ENCODE data around the gene ZPLD1. TPM values are rescaled to one million over a fixed set of nuclear protein-coding genes. Genes with fewer than 3 reads are reported as not detected.

Gene ZPLD1
- total RNA-seq, 1 donor from 2014 or later: 3.6 TPM

GRCh38 chr3:102466001-102466400, 31.2 kb downstream of the ZPLD1 start:
- DNase-seq (ENCODE audit: low spot score): no peak

- no peak for DNase-seq (ENCODE audit: low spot score)
Observed at GRCh38 chr3:102470066-102470465, 35.3 kb downstream of the ZPLD1 start.

DNA sequence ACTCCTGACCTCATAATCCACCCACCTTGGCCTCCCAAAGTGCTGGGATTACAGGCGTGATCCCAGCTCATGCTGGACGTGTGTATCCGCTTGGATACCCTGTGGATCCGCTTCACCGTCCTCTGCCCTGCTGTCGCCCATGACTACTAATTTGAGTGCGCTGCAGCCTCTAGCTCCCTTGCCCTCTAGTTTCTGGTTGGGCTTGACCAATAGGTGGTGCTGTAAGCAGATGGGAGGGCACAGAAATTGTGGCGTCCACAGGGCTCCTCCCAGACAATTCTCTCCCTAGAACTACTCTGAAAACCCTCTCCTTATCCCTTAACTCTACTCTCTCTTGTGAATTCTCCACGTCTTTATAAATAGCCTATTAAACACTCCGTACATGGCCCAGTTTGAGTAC, 36.2 kb downstream of the ZPLD1 start:
- DNase-seq (ENCODE audit: low spot score): no peak

- peak; percentile 15 for DNase-seq (ENCODE audit: low spot score)
Observed at GRCh38 chr3:102471491-102471890, 36.7 kb downstream of the ZPLD1 start.

DNA sequence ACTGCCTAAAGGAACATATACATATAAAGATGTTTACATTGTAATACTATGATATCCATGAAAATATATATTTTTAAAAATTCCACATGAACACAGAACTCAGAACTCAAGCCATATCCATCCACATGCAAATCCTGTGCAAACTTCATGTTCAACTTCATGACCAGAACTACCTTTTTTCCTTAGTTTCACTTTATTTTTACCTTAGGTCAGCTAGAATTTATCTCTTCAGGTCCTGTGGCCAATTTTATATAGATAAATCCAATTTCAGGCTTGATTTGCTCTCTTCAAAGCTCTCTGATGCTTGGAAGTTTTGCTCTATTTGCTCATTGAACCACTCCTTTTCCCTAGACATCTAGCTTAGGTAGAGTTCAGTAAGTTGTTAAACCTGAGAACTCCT, 38.8 kb downstream of the ZPLD1 start:
- no peak for DNase-seq (ENCODE audit: low spot score)

DNA sequence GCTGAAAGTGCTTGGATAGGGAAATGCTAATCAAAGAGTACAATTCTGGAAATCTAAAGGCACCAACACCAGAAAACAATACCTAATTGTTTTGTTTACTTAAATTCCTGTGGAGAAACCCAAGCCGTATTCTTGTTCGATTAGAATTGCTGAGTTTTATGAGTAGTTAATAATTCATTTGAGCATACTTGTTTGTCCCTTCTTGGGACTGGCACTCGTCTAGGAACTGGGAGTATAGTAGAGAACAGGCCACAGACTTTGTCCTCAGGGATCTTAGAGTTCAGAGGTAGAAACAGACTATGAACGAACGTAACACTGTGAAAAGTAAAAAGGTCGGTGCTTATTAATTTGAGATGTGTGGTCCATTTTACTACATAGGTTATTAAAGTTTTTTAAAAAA, 39.4 kb downstream of the ZPLD1 start:
- no peak for DNase-seq (ENCODE audit: low spot score)

DNA sequence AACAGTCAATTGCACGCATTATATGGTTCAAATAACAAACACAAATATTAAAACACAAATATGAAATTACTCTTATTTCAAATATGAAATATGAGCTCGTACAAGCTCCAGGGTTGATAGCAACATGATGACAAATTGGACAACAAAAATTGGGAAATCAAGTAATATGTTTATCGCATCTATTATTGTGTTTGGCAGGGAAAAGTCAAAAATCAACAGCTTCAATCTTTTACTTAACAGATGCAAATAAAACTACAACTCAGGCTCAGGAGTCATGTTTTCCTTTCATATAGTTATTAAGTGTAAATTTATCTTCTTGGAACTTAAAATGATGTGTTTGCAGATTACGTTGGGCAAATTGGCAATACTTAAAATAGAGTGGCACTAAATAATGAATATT, 41.4 kb downstream of the ZPLD1 start:
- DNase-seq (ENCODE audit: low spot score): no peak

- DNase-seq (ENCODE audit: low spot score): no peak
Observed at GRCh38 chr3:102478160-102478559, 43.3 kb downstream of the ZPLD1 start.

DNA sequence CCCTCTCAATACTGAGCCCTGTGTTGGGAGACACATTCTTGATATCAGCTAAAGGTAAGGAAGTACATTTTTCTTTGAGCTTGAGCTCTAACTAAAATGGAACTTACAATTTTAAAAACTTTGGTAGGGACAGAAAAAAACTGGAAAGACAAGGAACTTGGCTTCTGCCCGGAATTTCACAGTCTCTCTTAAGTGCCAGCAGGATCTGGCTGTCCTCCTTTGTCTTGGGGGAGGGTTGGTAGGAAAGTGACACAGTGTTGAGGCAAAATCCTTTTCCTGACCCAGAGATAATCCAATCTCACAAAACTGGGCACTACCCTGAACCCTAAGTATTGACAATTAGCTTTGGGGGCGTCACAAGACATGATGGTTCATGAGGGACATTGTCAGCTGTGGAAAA, 45.3 kb downstream of the ZPLD1 start:
- DNase-seq (ENCODE audit: low spot score): no peak

GRCh38 chr3:102481050-102481449, 46.2 kb downstream of the ZPLD1 start:
- DNase-seq (ENCODE audit: low spot score): no peak

GRCh38 chr3:102483556-102483955, 48.7 kb downstream of the ZPLD1 start:
- no peak for DNase-seq (ENCODE audit: low spot score)

GRCh38 chr3:102484363-102484762, 49.5 kb downstream of the ZPLD1 start:
- no peak for DNase-seq (ENCODE audit: low spot score)

- DNase-seq (ENCODE audit: low spot score): no peak
Observed at GRCh38 chr3:102485701-102486100, 50.9 kb downstream of the ZPLD1 start.

GRCh38 chr3:102488331-102488730, 53.5 kb downstream of the ZPLD1 start:
- no peak for DNase-seq (ENCODE audit: low spot score)

GRCh38 chr3:102492300-102492699, 57.5 kb downstream of the ZPLD1 start:
- DNase-seq (ENCODE audit: low spot score): no peak

- DNase-seq (ENCODE audit: low spot score): no peak
Observed at GRCh38 chr3:102497571-102497970, 62.8 kb downstream of the ZPLD1 start.

DNA sequence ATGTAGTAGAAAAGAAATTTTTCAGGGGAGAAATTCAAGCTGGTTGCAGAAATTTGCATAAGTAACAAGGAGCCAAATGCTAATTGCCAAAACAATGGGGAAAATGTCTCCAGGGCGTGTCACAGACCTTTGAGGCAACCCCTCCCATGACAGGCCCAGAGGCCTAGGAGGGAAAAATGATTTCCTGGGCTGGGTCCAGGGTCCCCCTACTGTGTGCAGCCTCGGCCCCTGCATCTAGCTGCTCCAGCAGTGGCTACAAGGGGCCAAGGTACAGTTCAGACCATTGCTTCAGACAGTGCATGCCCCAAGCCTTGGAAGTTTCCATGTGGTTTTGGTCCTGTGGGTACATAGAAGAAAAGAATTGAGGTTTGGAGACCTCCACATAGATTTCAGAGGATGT, 70.7 kb downstream of the ZPLD1 start:
- DNase-seq (ENCODE audit: low spot score): no peak

DNA sequence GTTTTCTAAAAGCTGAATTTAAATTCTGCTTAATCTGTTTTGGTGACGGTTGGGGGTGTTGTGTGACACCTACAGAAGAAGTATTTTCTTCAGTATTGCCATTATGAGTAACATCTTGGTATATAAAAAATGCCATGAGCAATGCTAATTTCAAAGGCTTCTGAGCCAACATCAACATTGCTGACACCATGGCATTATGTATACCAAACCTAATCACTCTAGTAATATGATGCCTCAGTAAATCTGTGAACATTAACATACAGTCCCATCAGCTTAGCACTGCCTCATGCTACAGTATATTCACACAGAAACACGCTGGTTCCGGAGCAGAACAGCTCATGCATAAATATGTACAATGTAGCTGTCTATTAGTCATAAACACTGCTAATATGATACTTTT, 75.8 kb downstream of the ZPLD1 start:
- no peak for DNase-seq (ENCODE audit: low spot score)

DNA sequence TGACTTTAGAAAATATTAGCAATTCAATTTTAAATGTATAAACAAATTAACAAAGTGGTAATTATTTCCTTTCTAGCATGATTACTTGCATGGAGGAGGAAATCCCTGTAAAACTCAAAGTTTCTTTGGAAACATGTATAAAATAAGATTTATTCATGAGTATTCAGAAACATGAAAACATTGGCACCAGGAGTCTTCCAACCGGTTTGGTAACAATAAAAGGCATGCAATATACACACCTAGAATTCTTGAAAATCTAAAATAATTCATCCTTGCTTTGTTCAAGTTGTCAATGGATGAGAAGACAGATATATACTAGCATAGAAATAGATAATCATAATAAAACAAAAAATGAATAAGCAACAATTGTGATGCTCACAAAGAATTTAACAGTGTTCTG, 76.4 kb downstream of the ZPLD1 start:
- DNase-seq (ENCODE audit: low spot score): no peak

DNA sequence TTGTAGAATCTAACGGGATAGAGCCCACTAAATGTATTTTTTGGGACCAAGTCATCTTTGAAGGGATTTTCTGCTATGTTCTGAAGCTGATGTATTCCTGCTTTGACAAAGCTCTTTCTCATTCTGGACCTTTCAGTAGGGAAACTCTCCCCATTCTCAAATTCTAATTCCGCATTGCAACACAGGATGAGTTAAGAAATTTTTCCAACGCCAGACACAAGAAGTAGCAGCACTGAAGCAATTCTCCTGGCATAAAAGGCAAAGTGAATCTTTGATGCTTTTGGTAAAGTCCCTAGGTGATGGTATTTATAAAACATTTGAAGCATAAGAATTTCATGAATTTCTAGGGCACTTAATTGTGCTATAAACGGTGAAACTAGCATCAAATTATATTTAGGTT, 76.8 kb downstream of the ZPLD1 start:
- DNase-seq (ENCODE audit: low spot score): peak; percentile 12

GRCh38 chr3:102512734-102513504, 78.1 kb downstream of the ZPLD1 start:
- DNase-seq (ENCODE audit: low spot score): peak; percentile 14

GRCh38 chr3:102514241-102514640, 79.4 kb downstream of the ZPLD1 start:
- DNase-seq (ENCODE audit: low spot score): no peak

- no peak for DNase-seq (ENCODE audit: low spot score)
Observed at GRCh38 chr3:102521246-102521645, 86.4 kb downstream of the ZPLD1 start.

- no peak for DNase-seq (ENCODE audit: low spot score)
Observed at GRCh38 chr3:102525624-102526023, 90.8 kb downstream of the ZPLD1 start.
